ENCODE data around the gene KMT2A.
A peak's percentile ranks its signal among the peaks of the same experiment; 100 is the strongest.

KMT2A gene

DNA sequence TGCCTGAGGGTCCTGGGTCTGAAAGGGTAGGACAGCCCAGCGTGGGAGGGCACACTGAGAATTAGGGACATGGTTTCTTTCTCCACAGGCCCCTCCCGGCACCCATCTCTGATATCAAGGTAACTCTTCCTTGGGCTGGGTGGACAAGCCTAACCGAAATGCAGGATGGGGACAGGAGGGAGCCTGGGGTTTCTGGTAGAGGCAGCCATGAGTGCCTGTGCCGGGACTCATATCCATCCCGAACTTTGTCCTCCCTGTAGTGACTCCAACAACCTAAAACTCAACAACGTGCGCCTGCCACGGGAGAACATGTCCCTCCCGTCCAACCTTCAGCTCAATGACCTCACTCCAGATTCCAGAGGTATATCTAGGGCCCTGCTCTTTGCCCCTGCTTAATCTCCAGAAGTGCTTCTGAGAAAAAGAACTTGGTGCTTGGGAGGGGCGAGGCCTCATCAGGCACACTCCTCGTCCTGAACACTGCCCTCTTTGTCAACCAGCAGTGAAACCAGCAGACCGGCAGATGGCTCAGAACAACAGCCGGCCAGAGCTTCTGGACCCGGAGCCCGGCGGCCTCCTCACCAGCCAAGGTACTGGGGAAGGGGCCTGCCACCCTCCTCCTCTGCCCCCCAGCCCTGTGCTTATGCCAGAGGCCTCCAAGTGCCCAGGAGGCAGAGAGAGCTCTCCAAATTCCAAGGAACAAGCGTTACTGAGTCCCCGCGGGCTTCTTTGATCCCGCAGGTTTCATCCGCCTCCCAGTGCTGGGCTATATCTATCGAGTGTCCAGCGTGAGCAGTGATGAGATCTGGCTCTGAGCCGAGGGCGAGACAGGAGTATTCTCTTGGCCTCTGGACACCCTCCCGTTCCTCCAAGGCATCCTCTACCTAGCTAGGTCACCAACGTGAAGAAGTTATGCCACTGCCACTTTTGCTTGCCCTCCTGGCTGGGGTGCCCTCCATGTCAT, 97.8 kb downstream of the KMT2A start:
- DNase-seq = no peak

DNA sequence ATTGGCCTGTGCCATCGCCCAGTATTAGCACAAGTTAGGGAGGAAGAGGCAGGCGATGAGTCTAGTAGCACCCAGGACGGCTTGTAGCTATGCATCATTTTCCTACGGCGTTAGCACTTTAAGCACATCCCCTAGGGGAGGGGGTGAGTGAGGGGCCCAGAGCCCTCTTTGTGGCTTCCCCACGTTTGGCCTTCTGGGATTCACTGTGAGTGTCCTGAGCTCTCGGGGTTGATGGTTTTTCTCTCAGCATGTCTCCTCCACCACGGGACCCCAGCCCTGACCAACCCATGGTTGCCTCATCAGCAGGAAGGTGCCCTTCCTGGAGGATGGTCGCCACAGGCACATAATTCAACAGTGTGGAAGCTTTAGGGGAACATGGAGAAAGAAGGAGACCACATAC, 99.0 kb downstream of the KMT2A start:
- no peak for DNase-seq

DNA sequence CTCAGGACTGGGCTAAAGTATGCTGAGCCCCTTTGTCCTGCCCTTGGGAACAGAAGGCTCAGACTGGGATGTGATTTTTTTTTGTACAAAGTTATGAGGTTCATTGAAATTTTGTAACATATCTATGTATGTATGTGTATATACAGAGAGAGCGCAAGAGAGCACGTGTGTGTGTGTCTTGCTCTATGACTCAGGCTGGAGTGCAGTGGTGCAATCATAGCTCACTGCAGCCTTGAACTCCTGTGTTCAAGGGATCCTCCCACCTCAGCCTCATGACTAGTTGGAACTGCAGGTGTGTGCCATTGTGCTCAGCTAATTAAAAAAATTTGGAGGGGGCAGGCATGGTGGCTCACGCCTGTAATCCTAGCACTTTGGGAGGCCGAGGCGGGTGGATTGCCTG, 100.4 kb downstream of the KMT2A start:
- DNase-seq = no peak

DNA sequence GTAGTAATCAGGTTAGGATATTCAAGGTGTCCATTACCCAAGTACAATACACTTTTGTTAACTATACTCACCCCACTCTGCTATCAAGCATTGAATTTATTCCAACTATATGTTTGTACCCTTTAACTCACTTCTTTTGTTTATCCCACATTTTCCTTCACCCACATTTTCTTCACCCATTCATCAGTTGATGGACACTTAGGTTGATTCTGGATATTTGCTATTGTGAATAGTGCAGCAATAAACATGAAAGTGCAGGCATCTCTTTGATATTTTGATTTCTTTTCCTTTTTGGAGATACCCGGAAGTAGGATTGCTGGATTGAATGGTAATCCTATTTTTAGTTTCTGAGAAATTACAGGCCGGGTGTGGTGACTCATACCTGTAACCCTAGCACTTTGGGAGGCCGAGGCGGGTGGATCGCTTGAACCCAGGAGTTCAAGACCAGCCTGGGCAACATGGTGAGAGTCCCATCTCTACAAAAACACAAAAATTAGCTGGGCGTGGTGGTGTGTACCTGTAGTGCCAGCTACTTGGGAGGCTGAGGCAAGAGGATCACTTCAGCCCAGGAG, 101.2 kb downstream of the KMT2A start:
- no peak for DNase-seq

DNA sequence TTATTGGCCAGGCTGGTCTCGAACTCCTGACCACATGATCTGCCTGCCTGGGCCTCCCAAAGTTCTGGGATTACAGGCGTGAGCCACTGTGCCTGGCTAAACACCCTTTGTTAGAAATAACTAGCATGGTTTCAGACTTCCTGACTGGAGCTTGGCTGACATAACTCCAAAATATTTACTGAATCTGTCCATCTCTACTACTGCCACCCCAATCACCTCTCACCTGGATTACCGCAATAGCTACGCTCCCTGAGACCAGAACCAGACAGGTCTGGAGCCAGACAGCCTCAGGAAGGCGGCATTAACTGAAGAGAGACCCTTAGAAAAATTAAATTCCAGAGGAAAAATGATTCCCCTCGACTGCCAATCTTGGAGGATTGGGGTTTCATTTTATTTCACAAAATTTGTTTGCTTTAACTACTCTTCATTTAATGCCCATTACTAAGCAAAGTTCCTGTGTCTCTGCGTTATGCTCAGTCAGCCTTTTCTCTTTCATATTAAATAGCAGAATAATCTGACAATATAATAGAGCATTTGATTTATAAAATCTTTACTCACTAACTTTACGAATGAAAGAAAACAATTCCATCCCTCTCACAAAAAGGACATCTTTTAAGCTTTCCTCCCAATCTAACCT, 107.8 kb downstream of the KMT2A start:
- no peak for DNase-seq

DNA sequence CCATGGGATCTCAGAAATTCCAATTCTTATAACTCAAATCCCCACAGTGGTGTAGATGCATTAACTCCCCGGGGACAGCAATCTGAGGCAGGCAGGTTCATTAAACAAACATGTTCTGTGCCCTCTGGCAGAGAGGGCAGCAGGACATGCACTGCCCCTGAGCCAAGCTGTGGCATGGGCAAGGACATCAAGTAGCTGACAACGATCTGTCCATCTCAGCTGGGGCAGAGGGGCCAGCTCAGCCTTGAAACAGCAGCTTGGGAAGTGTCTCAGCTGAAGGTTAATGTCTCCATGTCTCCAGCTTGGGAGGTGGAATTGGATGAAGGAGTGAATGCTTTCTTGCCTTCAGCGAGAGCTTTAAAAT, 108.3 kb downstream of the KMT2A start:
- DNase-seq = no peak

DNA sequence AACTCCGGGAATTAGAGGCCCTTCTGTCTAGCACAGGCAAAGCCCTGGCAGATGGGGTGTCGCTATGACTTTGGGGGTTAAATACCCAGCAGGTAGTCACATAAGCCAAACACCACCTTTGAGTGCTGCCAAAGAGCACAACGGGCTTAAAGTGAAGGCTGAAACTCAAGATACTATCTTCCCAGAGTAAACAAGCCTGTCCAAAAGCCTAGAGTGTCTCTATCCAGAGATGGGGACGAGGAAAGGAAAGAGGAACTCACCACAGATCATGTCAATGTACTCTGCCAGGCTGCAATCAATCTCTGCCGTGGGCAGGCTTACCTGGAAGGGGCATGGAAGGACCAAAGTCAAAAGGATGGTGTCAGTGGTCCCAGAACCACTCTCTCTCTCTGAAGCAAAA, 109.2 kb downstream of the KMT2A start:
- no peak for DNase-seq

DNA sequence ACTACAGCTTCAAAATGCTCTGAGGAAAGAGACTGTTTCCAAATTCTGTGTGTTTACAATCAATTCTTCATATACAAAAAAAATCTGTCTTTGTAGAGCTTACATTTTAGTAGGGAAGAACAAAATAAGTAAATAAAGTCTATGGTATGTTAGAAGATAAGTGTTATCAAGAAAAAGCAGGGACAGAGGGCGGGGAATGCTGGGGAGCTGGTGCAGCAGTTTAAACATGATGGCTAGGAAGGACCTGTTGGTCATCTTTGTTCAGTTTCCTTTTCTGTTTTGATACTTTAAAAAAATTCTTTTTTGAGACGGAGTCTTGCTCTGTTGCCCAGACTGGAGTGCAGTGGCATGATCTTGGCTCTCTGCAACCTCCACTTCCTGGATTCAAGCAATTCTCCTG, 110.8 kb downstream of the KMT2A start:
- DNase-seq = no peak

DNA sequence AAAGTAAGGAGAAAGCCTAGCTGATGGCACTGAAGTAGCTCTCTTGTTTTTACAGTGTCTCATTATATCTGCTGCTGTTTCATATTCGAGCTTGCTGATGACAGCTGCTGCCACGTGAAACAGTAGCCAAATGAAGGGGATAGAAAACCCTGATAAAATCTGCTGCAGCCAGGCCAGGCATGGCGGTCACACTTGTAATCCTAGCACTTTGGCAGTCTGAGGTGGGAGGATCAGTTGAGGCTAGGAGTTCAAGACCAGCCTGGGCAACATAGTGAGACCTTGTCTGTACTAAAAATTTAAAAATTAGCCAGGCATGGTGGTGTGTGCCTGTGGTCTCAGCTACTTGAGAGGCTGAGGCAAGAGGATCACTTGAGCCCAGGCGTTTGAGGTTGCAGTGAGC, 116.0 kb downstream of the KMT2A start:
- DNase-seq = no peak

DNA sequence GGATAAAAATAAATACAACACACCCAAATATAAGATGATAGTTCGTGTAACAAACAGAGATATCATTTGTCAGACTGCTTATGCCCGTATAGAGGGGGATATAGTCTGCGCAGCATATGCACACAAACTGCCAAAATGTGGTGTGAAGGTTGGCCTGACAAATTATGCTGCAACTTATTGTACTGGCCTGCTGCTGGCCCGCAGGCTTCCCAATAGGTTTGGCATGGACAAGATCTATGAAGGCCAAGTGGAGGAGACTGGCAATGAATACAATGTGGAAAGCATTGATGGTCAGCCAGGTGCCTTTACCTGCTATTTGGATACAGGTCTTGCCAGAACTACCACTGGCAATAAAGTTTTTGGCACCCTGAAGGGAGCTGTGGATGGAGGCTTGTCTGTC, 124.5 kb downstream of the KMT2A start:
- DNase-seq = no peak

DNA sequence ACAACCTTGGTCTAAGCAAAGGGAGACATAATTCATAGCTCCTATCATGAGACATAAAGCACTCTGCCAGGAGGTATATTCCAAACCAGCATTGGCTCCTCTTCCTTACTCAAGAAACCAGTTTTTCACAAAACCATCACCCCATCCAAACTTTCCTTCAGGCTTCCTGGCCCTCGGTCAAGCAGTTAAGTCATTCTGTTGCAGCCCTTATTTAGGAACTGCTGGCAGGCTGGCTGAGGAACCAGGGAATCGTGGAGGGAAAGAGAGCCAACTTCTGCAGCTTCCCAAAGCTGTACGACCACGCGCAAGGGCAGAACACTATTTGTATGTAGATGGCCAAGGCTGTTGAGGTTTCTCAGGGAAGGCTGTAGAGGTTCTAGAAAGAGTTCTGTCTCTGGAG, 128.8 kb downstream of the KMT2A start:
- no peak for DNase-seq

DNA sequence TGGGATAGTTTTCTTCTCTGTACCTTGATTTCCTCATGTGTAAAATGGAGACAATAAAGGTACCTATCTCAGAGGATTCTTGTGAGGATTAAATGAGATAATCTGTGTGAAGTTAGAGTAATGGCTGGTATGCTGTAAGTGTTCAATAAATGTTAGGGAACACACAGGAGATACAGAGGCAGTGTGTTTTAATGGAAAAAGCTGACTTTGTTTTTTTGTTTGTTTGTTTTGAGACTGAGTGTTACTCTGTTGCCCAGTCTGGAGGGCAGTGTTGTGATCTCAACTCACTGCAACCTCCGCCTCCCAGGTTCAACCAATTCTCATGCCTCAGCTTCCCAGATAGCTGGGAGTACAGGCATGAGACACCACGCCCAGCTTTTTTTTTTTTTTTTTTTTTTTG, 133.4 kb downstream of the KMT2A start:
- no peak for DNase-seq

DNA sequence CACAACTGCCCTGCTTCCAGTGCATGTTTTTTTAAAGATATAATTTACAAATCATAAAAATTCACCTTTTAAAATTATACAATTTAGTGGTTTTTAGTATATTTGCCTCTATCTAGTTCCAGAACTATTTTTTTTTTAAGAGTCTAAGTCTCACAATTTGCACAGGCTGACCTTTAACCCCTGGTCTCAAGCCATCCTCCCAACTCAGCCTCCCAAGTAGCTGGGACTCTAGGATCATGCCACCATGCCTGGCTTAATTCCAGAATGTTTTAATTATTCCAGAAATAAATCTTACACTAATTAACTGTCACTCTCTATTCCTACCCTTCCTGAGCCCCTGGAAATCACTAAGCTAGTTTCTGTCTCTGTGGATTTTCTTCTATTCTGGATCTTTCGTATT, 134.5 kb downstream of the KMT2A start:
- no peak for DNase-seq

DNA sequence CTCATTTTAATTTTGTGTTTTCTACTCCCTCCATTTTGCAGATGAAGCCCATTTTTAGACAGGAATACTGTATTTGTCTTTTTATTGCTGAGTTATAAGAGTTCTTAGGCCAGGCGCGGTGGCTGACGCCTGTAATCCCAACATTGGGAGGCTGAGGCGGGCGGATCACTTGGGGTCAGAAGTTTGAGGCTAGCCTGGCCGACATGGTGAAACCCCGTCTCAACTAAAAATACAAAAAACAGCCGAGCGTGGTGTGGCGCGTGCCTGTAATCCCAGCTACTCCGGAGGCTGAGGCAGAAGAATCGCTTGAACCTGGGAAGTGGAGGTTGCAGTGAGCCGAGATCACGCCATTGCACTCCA, 135.4 kb downstream of the KMT2A start:
- DNase-seq = peak; percentile 7

DNA sequence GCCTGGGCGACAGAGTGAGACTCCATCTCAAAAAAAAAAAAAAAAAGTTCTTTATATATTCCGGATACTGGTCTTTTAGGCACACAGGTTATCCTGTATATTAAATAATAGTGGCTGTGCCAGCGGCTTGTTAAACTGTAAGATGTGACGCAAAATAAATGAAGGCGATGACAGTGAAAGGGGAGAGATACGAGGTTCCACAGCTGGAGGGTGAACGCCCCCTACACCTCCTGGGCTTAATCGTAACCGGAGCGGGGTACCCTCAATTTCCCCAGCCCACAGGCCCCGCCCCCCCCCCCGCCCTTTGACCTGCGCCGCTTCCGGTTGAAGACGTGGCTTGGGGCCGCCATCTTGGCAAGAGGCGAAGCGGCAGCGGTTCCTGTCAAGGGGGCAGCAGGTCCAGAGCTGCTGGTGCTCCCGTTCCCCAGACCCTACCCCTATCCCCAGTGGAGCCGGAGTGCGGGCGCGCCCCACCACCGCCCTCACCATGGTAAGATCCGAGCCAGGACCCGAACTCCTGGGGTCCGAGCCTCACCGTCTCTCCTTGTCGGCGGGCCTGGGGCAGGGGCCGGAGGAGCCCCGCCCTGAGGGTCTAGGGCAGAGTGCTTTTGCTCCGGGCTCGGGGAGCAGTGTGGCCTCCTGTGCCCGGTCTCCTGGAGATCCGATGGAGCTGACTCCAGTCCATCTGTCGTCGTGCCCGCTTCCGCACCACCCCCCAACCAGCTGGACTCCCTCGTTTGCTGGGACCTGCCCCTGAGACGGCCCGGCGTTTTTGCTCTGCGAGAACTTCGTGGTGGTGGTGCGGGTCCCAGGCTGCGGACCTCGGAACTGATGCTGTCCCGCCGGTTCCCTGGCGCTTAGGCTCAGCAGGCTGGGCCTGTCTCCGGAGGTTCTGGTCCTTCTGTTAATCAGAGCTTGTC, 136.0 kb downstream of the KMT2A start, which contains the start of gene ARCN1:
Gene ARCN1 (plus strand): TSS at position 349 of the 920 bp plus-strand sequence. CDS start 139 bp downstream, at position 488.
- peak; percentile 74 for DNase-seq

DNA sequence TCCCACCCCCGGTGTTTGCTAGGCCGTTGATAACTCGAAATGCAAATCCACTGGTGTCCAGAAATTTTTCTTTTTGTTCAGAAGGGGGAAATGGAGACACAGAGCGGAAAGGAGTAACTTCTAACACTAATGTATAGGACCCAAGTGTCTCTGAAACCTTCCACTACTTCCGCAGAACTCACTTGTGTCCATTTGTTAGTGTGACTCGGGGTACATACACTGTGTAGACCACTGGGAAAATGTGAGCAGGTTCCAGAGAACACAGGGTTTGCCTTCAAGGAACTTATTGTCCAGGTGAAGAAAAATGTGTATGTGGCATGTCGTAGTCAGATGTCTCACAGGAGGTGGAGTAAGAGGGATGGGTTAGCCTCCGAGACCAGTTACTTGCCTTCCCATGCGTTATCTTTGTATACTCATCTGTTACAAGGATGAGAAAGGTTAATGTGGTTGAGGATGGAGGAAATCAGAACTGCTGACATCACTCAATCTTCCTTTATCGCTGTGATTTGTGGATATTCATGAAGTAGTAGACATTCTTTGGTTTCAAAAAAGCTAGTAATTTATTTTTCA, 136.8 kb downstream of the KMT2A start:
- DNase-seq = peak; percentile 9

DNA sequence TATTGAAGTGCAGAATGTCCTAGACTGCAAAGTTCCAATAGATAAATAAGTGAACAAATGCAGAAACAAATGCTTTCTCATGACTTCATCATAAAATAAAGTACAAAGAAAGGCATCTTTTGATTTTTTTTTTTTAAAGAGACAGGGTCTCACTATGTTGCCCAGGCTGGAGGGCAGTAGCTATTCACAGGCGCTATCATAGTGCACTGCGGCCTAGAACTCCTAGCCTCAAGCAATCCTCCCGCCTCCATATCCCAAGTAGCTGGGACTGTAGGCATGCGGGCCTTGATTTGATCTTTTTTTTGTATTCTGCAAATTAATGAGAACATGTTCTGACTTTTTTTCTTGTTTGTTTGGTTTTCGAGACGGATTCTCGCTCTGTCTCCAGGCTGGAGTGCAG, 138.3 kb downstream of the KMT2A start:
- DNase-seq = no peak

Measured in activated CD4-positive, alpha-beta T cell treated with anti-CD3 and anti-CD28 coated beads, Interleukin-2, amount 50 U/mL, for 1 hour (primary cell).